HepG2 (cell line): Measurements from ENCODE around the gene URB1. TPM values are rescaled to one million over a fixed set of nuclear protein-coding genes. Genes with fewer than 3 reads are reported as not detected.

Experiments
- ATF4 ChIP-seq, 2 experiments: fragments of 450-650 bp in 1 of 2; sonication (generic) in 1 of 2; formaldehyde crosslinking; IDR thresholded peaks; 2 replicates each; pipeline versions ENCODE4 v1.5.0 to v1.8.0; 2020 to 2022; ENCODE audit warnings: mild to moderate bottlenecking in 1 of 2, missing genetic modification reagents in 1 of 2
- FOXM1 ChIP-seq: sonication (generic); formaldehyde crosslinking; IDR thresholded peaks from 2 replicates; pipeline ENCODE4 v1.5.0; 2020; ENCODE audit warnings: missing genetic modification reagents
- PCBP2 ChIP-seq: fragments of 200-400 bp; formaldehyde crosslinking; optimal IDR thresholded peaks from 2 replicates; pipeline ENCODE3; 2018; ENCODE audit warnings: low read length, low read depth; ENCODE audit not compliant: poor library complexity, severe bottlenecking
- POLR2AphosphoS2 ChIP-seq: IDR thresholded peaks from 2 replicates; pipeline ENCODE4 v1.6.1; 2011; ENCODE audit warnings: low read depth, low read length, improper control_type of control experiment
- REPIN1 ChIP-seq: sonication (generic); formaldehyde crosslinking; IDR thresholded peaks from 2 replicates; pipeline ENCODE4 v1.8.0; 2022; ENCODE audit warnings: missing genetic modification reagents, low read depth, mild to moderate bottlenecking, borderline replicate concordance
- RNF2 ChIP-seq: fragments of 450-650 bp; conservative IDR thresholded peaks from 2 replicates; pipeline ENCODE4 v1.6.1; 2016; ENCODE audit warnings: low read depth
- SATB2 ChIP-seq: sonication (generic); formaldehyde crosslinking; IDR thresholded peaks from 2 replicates; pipeline ENCODE4 v1.5.0; 2020; ENCODE audit warnings: missing genetic modification reagents
- U2AF1 ChIP-seq: fragments of 200-400 bp; formaldehyde crosslinking; optimal IDR thresholded peaks from 2 replicates; pipeline ENCODE3; 2017; ENCODE audit warnings: mild to moderate bottlenecking, low read depth, low read length
- ZBTB14 ChIP-seq: sonication (generic); formaldehyde crosslinking; IDR thresholded peaks from 2 replicates; pipeline ENCODE4 v1.4.0; 2020; ENCODE audit warnings: missing genetic modification reagents
- ZFP90 ChIP-seq: sonication (generic); formaldehyde crosslinking; IDR thresholded peaks from 2 replicates; pipeline ENCODE4 v1.8.0; 2022; ENCODE audit warnings: missing genetic modification reagents, mild to moderate bottlenecking, inconsistent platforms, borderline replicate concordance
- ZFX ChIP-seq: sonication (generic); formaldehyde crosslinking; IDR thresholded peaks from 2 replicates; pipeline ENCODE4 v1.4.0; 2020; ENCODE audit warnings: mild to moderate bottlenecking, low read depth, missing genetic modification reagents, moderate library complexity
- ZNF138 ChIP-seq: sonication (generic); formaldehyde crosslinking; IDR thresholded peaks from 2 replicates; pipeline ENCODE4 v1.5.0; 2020; ENCODE audit warnings: mild to moderate bottlenecking, low read depth, missing genetic modification reagents
- ZNF281 ChIP-seq: sonication (generic); formaldehyde crosslinking; IDR thresholded peaks from 2 replicates; pipeline ENCODE4 v1.4.0; 2020; ENCODE audit warnings: missing genetic modification reagents, borderline replicate concordance
- ZNF33A ChIP-seq: sonication (generic); formaldehyde crosslinking; IDR thresholded peaks from 2 replicates; pipeline ENCODE4 v1.5.1; 2020; ENCODE audit warnings: missing genetic modification reagents, mild to moderate bottlenecking, moderate library complexity, borderline replicate concordance
- ZNF562 ChIP-seq: sonication (generic); formaldehyde crosslinking; IDR thresholded peaks from 2 replicates; pipeline ENCODE4 v1.8.0; 2022; ENCODE audit warnings: missing genetic modification reagents, borderline replicate concordance
- ZNF572 ChIP-seq: sonication (generic); formaldehyde crosslinking; IDR thresholded peaks from 2 replicates; pipeline ENCODE4 v1.5.1; 2020; ENCODE audit warnings: mild to moderate bottlenecking, missing genetic modification reagents
- ZNF720 ChIP-seq: sonication (generic); formaldehyde crosslinking; IDR thresholded peaks from 2 replicates; pipeline ENCODE4 v1.4.0; 2020; ENCODE audit warnings: missing genetic modification reagents
- polyA plus RNA-seq, 8 experiments: library from polyadenylated mRNA; depleted of rRNA in 3 of 8; stranded (reverse) in 7 of 8; unstranded in 1 of 8; fragments of >200 nt; fragmentation: Illumina TruSeq in 4 of 8; extraction: Trizol in 4 of 8; gene quantifications; 2 replicates each; pipeline versions ENCODE4 v1.2.1 to v1.2.3, GENCODE V29; 2011 to 2016; ENCODE audit warnings: low read depth in 4 of 8, missing spikeins in 1 of 8, mixed read lengths in 1 of 8; ENCODE audit not compliant: insufficient read depth in 1 of 8
- total RNA-seq, 5 experiments: library from RNA; depleted of rRNA; stranded (reverse); fragments of >200 nt; fragmentation: Illumina TruSeq; extraction: Trizol; gene quantifications; 2 replicates each; pipeline ENCODE4 v1.2.3, GENCODE V29; 2016; ENCODE audit warnings: low read depth in 1 of 5
- TF ChIP-seq, protein P1 (sequence below): sonication (generic); formaldehyde crosslinking; IDR thresholded peaks from 2 replicates; pipeline ENCODE4 v1.4.0; 2020; ENCODE audit warnings: missing genetic modification reagents, borderline replicate concordance

URB1 gene
- total and polyA plus RNA-seq, 2 of the 13 experiments (the other 11 are each of a cell fraction or from before 2014, with no cell fraction given): 4.5 to 16.7 TPM

- TF ChIP-seq ZNF281 (no peak), ZFX (CRISPR knock-in tag) (peak; percentile 76), ZNF33A (CRISPR knock-in tag) (no peak), ZFP90 (CRISPR knock-in tag) (no peak; the same call in 1 of the 2 replicates), RNF2 (0 out of 2 replicates have a peak, but pooled peaks have one; percentile 40), SATB2 (no peak), ZNF562 (CRISPR knock-in tag) (no peak), ZNF138 (CRISPR knock-in tag) (no peak), ZNF572 (no peak), U2AF1 (no peak), POLR2AphosphoS2 (no peak), FOXM1 (CRISPR knock-in tag) (no peak), PCBP2 (no peak), REPIN1 (CRISPR knock-in tag) (peak; percentile 76; the same call in 1 of the 2 replicates), ZNF720 (CRISPR knock-in tag) (no peak), ZBTB14 (CRISPR knock-in tag) (no peak), ATF4 (CRISPR knock-in tag; IDR thresholded peaks at IDR 0.05) (peak in 1 of 2 experiments; percentile 45; a peak in 1 of 4 replicates)
- TF ChIP-seq, protein P1, sequence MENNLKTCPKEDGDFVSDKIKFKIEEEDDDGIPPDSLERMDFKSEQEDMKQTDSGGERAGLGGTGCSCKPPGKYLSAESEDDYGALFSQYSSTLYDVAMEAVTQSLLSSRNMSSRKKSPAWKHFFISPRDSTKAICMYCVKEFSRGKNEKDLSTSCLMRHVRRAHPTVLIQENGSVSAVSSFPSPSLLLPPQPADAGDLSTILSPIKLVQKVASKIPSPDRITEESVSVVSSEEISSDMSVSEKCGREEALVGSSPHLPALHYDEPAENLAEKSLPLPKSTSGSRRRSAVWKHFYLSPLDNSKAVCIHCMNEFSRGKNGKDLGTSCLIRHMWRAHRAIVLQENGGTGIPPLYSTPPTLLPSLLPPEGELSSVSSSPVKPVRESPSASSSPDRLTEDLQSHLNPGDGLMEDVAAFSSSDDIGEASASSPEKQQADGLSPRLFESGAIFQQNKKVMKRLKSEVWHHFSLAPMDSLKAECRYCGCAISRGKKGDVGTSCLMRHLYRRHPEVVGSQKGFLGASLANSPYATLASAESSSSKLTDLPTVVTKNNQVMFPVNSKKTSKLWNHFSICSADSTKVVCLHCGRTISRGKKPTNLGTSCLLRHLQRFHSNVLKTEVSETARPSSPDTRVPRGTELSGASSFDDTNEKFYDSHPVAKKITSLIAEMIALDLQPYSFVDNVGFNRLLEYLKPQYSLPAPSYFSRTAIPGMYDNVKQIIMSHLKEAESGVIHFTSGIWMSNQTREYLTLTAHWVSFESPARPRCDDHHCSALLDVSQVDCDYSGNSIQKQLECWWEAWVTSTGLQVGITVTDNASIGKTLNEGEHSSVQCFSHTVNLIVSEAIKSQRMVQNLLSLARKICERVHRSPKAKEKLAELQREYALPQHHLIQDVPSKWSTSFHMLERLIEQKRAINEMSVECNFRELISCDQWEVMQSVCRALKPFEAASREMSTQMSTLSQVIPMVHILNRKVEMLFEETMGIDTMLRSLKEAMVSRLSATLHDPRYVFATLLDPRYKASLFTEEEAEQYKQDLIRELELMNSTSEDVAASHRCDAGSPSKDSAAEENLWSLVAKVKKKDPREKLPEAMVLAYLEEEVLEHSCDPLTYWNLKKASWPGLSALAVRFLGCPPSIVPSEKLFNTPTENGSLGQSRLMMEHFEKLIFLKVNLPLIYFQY (CRISPR knock-in tag): 0 out of 2 replicates have a peak, but pooled peaks have one; percentile 22
Measured at GRCh38 chr21:32278518-32279376, 114.1 kb downstream of the URB1 start, which contains the start of gene MIS18A (continued).
